GM18498 (cell line): Measurements from ENCODE around the gene DIDO1.
A peak's percentile ranks its signal among the peaks of the same experiment; 100 is the strongest.
"Not testable (repeated sequence)": the region's sequence is repeated elsewhere in the genome, so short reads cannot be mapped to it uniquely, and the experiment has no call there.

Source experiments
- ATAC-seq: cut with Tn5 transposase; IDR thresholded peaks from one replicate; pipeline ENCODE4 v1.9.1; 2021; ENCODE audit warnings: mild to moderate bottlenecking, moderate library complexity; ENCODE audit not compliant: unreplicated experiment

DIDO1 gene

DNA sequence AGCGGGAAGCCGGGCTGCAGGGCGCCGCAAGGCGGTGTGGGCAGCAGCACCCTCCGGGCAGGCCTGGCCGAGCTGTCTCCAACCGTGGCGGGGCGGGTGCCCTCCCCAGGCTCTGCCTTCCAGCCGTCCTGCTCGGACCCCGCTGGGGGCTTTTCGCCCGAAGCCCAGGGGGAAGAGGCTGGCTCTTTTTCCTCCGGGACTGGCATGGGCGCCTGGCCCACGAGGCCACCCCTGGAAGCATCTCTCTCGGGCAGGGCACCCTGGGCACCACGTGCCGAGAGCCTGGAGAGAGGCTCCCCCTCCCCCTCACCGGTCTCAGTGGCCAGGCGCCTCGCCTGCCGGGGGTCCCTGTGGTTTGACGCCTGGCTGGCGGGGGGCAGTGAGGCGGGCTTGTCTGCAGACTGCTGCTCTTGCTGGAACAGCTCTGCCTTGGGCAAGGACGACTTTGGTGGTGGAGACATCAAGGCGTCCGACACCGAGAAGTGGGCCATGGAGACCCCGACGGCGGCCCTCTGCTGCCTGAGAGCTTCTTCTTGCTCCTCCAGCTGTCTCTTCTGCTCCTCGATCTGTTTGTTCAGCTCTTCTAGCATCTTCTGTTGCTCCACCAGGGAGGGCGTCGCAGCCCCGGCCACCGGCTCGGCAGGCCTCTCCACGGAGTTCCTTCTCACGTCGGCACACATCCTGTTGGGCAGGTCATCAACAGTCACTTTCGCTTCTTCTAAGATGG is 45.2 kb downstream of the DIDO1 start:
- ATAC-seq = no peak

DNA sequence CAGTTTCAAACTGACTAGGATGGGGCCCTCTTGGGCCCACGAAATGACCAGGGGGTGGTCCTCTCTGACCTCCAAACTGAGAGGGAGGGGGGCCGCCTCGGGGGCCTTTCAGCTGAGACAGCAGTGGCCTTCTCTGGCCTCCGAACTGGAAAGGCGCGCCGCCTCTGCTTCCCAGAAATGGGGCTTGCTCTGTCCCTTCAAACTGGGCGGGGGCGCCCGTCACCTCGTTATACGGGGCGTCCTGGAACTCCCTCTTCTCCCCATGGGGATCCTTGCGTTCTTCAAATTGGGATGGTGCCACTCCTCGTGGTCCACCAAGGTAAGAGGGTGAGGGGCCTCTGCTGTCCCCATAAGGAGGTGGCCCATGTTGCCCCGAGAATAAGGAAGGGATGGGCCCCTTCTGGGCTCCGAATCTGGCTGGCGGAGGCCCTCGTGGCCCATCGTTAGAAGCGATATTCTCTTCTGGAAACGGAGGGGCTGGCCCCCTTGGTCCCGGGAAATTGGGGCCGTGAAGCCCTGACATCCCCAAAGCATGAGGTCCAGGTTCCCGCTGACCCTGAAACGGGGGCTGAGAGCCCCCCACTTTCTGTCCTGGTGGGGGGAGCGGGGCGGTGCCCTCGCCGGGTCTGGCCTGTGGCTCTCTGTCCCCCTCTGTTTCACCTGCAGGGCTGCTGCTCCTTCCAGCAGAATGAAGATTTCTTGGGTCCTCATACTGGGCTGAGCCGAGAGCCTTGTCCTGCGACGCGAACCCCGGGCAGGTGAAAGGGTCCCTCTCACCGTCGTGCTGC is 46.0 kb downstream of the DIDO1 start:
- no peak for ATAC-seq

- ATAC-seq = no peak
These were observed 46.8 kb downstream of the DIDO1 start for GRCh38 chr20:62879275-62880146.

DNA sequence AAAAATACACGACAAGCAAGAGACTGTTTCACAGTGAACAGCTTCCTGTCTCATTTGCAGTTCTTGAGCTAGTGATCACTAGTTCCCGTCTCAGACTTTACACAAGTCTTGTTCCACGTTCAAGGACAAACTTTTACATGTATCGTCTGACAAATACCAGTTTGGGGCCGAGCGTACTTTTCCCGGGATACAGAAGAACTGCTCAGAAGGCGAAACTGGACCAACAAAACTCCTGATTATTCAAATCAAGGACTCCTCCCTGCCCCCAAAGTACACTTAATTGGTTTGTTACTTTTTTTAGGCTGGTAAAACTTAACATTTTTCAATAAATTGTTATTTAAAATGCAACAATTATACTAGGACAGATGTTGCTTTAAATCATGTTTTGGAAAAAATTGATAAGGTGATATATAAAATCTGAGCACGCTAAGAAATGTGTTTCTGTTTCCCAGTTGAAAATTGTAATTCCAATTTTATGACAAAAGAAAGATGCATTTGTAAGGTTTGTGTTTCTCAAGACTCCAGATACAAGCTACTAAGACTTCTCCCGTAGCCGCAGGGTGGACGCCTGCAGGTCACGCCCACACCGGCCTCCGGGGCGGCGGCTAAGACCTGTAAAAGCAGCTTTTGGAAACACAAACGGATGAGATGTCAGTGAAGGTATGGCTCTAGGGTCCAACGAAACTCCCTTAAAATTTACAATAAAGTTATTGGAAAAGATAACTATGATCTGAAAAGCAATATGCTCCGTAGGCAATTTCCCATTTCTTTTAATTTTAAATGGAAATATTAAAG is 47.9 kb downstream of the DIDO1 start:
- ATAC-seq = no peak

- no peak for ATAC-seq
These were observed 49.1 kb downstream of the DIDO1 start for GRCh38 chr20:62876902-62877816.

DNA sequence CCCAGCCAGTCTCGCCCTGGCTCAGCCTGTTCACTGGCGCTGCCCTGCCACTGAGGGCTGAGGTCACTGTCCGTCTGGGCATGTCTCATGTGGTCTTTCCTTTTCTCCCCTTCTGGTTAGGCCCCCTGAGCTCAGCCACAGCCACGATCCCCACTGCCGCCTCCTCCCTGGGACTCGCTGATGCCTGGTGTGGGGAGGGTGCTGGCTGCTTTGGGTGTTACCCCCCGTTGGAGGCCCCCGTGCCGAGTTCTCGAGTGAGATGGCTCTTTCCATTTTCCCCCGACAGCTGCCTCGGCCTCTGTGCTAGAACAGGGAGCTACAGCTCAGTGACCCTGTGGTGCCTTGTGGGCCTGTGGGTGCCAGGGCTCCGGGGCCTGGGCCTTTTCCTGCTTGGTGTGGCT is 49.8 kb downstream of the DIDO1 start:
- no peak for ATAC-seq

GRCh38 chr20:62875419-62876361 is 50.6 kb downstream of the DIDO1 start:
- ATAC-seq = no peak

DNA sequence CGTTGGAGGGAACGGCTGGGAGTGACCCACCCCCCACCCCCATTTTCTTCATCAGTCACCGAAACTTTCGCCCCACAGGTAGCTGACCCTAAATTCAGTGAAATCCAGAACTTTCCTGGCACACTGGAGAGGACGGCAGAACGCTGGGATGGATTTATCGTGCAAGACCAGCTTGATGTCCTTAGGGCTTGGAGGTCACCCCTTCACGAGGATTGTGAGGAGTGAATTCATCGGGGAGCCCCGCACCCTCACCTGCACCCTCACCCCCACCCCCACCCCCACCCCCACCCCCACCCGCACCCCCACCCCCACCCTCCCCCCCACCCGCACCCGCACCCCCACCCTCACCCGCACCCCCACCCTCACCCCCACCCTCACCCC is 51.4 kb downstream of the DIDO1 start:
- no peak for ATAC-seq

DNA sequence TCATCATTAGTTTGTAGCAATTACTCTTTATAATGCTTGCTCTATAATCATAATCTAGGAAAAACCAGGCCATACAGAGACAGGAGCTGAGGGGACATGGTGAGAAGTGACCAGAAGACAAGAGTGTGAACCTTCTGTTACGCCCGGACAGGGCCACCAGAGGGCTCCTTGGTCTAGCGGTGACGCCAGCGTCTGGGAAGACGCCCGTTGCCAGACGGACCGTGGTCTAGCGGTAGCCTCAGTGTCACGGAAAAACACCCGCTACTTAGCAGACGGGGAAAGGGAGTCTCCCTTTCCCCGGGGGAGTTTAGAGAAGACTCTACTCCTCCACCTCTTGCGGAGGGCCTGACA is 52.6 kb downstream of the DIDO1 start:
- ATAC-seq = not testable (repeated sequence)

DNA sequence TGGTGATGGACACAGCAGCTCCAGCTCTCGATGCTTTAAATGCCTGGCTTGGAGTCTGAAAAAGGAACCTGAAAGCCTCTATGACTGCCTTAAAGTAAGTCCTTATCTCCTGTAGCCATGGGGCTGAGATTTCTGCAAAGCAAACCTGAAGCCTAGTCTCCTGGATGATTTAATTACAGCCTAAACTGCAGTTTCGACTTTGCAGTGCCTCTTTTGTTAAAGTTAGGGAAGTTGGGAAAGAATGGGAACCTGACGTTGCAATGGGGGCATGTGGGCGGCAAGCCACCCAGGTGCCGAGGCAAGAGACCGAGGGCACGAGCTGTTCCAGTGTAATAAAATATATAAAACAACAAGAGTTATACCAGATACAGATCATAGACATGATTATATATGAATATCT is 53.0 kb downstream of the DIDO1 start:
- no peak for ATAC-seq

- ATAC-seq = no peak
These were observed 53.4 kb downstream of the DIDO1 start for GRCh38 chr20:62872862-62873261.

GRCh38 chr20:62872184-62872847 is 54.0 kb downstream of the DIDO1 start:
- no peak for ATAC-seq

DNA sequence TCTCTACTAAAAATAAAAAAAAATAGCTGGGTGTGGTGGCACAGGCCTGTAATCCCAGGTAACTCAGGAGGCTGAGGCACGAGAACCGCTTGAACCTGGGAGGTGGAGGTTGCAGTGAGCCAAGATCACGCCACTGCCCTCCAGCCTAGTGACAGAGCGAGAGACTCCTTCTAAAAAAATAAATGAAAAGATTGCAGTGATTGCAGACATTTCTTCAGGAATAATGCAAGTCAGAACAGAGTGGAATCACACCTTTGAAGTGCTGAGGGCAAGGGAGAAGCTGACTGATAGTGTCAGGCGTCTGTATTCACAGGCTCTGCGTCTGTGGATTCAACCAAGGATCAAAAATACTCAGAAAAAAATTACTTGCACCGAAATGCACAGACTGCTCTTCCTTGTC is 62.1 kb downstream of the DIDO1 start:
- no peak for ATAC-seq

GRCh38 chr20:62861726-62862336 is 64.5 kb downstream of the DIDO1 start, which contains the start of gene TCFL5:
TCFL5 (minus strand) TSS chr20:62861822; CDS start chr20:62861670, 152 bp downstream.
- peak; percentile 66 for ATAC-seq

GRCh38 chr20:62860924-62861691 is 65.2 kb downstream of the DIDO1 start:
- peak; percentile 38 for ATAC-seq

DNA sequence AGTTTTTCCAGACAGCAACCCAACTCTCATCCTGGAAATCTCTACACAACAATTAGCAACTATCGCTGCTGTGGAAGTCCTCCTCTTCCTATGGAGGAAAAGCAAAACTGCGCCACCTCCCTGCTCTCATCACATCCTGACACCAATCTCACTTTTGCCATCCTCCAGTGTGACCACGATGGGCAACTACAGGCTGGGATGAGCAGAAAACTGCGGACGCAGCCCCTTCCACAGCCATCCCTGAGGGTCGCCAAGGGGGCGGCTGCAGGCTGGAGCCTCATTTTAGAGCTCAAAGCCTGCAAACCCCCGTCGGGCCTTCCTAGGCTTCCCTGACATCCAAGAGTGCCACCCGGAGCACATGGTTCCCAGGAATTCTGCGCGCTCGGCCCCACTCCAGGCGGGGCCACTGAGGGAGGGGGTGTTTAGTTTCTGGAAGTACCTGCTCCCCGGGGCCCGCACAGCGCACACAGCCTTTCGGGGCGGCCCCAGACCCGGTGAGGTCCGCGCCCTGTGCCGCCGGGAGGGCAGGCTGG is 65.8 kb downstream of the DIDO1 start:
- peak; percentile 18 for ATAC-seq
